ENCODE data around the gene DNALI1. TPM values are rescaled to one million over a fixed set of nuclear protein-coding genes. Genes with fewer than 3 reads are reported as not detected.

Gene DNALI1
- total RNA-seq, 4 donors from 2014 or later, result 0.26 to 13.9 (median 3.9) TPM

- peak; percentile 52 to 60 for DNase-seq
- Histone ChIP-seq H3K27ac (peak overlapping the region; percentile 81 to 87), H3K36me3 (no peaks in the 10 kb centered on the region), H3K4me3 (no peak overlapping the region), H3K9me3 (no peaks in the 10 kb centered on the region), H3K4me1 (peaks cover 6 to 18% of the 10 kb centered on the region in 2 donors), H3K27me3 (no peaks in the 10 kb centered on the region)
- intact Hi-C loops (cut with DNase I; ENCODE audit: low total_unique reads), result loop anchor here (5.0 kb wide), 1 partner anchor 71 kb away; no protein-coding TSS in a partner anchor
- TF ChIP-seq, protein P1, sequence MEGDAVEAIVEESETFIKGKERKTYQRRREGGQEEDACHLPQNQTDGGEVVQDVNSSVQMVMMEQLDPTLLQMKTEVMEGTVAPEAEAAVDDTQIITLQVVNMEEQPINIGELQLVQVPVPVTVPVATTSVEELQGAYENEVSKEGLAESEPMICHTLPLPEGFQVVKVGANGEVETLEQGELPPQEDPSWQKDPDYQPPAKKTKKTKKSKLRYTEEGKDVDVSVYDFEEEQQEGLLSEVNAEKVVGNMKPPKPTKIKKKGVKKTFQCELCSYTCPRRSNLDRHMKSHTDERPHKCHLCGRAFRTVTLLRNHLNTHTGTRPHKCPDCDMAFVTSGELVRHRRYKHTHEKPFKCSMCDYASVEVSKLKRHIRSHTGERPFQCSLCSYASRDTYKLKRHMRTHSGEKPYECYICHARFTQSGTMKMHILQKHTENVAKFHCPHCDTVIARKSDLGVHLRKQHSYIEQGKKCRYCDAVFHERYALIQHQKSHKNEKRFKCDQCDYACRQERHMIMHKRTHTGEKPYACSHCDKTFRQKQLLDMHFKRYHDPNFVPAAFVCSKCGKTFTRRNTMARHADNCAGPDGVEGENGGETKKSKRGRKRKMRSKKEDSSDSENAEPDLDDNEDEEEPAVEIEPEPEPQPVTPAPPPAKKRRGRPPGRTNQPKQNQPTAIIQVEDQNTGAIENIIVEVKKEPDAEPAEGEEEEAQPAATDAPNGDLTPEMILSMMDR (IDR thresholded peaks at IDR 0.05), result no peak
- TF ChIP-seq POLR2A (IDR thresholded peaks at IDR 0.05), result no peak
Measured at GRCh38 chr1:37606481-37607263, 49.9 kb downstream of the DNALI1 start.

DNA sequence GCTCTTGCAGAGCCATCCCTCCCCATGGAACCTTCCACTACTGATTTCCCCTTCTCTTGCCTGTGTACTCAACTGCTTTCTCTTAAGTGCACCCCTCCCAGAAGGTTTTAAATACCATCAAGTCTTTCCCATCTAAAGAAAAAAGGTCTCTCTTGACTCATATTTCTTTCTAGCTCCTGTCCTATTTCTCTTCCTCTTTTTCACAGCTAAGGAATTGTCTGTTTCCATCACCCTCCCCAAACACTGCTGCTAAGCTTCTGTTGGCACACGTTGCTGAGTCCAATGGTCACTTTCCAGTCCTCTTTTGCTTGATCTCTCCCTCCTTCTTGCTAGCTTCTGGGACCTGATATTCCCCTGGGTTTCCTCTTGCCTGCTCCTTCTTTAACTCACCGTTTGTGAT lies 52.3 kb downstream of the DNALI1 start:
- Histone ChIP-seq H3K36me3 (no peaks in the 10 kb centered on the region), H3K9me3 (no peaks in the 10 kb centered on the region), H3K27ac (no peak overlapping the region), H3K4me1 (peaks cover 6 to 18% of the 10 kb centered on the region in 2 donors), H3K4me3 (no peak overlapping the region), H3K27me3 (no peaks in the 10 kb centered on the region)
- intact Hi-C loops (cut with DNase I; ENCODE audit: low total_unique reads), result loop anchor here (5.0 kb wide), 1 partner anchor 68 kb away; no protein-coding TSS in a partner anchor
- TF ChIP-seq, protein P1 (IDR thresholded peaks at IDR 0.05), result no peak
- no peak for TF ChIP-seq POLR2A (IDR thresholded peaks at IDR 0.05)
- no peak for DNase-seq

- intact Hi-C loops (cut with DNase I; ENCODE audit: low total_unique reads), result loop anchor here (5.0 kb wide), 1 partner anchor 67 kb away; no protein-coding TSS in a partner anchor
- Histone ChIP-seq H3K27me3 (no peaks in the 10 kb centered on the region), H3K4me3 (no peak overlapping the region), H3K36me3 (no peaks in the 10 kb centered on the region), H3K9me3 (no peaks in the 10 kb centered on the region), H3K27ac (no peak overlapping the region), H3K4me1 (peaks cover 6 to 16% of the 10 kb centered on the region in 2 donors)
- TF ChIP-seq, protein P1 (IDR thresholded peaks at IDR 0.05), result no peak
- TF ChIP-seq POLR2A (IDR thresholded peaks at IDR 0.05), result no peak
- no peak for DNase-seq
Measured at GRCh38 chr1:37609994-37610393, 53.3 kb downstream of the DNALI1 start.

DNA sequence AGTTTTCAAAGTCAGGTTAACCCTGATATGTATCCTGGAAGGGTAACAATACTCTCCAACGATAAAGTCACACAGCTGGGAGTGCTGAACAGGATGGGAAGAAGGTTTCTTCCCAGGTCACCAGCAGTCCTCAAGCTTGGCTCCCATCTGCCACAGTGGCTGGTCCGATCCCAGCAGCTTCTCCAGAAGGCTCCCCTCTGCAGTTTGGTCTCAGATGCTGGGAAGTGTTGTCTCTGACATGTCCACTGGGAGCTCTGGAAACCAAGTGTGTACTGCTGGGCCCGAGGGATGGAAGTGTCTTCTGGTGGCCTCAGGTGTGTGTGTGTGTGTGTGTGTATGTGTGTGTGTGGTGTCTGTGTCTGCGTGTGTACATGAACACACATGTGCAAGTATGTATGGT lies 55.4 kb downstream of the DNALI1 start:
- H3K9me3 ChIP-seq, result no peaks in the 10 kb centered on the region
- H3K4me3 ChIP-seq, result no peak overlapping the region
- peak overlapping the region in 1 of 2 donors; percentile 23 for H3K27ac ChIP-seq
- DNase-seq, result no peak
- no peaks in the 10 kb centered on the region for H3K36me3 ChIP-seq
- no peaks in the 10 kb centered on the region for H3K27me3 ChIP-seq
- TF ChIP-seq POLR2A (IDR thresholded peaks at IDR 0.05), result no peak
- no peaks in the 10 kb centered on the region for H3K4me1 ChIP-seq
- intact Hi-C loops (cut with DNase I; ENCODE audit: low total_unique reads), result no loop called here

DNA sequence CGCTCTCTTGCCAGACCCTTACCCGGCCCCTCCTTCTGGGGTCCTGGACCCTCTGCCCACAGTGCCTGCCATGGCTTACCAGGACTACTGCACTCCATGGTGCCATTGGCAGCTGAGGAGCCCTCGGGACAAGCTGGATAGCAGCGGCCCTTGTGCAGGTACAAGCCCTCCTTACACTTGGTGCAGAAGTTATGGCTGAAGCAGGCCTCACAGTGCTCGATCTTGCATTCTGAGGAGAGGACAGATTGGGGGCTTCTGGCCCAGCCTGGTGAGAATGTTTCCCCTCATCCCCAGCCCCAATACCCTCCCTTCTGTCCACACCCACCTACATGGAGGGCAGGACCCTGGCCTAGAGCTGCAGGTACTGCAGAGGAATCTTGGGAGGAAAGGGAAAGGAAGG lies 57.4 kb downstream of the DNALI1 start:
- no peaks in the 10 kb centered on the region for H3K4me1 ChIP-seq
- H3K9me3 ChIP-seq, result no peaks in the 10 kb centered on the region
- H3K36me3 ChIP-seq, result no peaks in the 10 kb centered on the region
- no peaks in the 10 kb centered on the region for H3K27me3 ChIP-seq
- intact Hi-C loops (cut with DNase I; ENCODE audit: low total_unique reads), result no loop called here
- DNase-seq, result no peak
- H3K27ac ChIP-seq, result no peak overlapping the region
- no peak overlapping the region for H3K4me3 ChIP-seq
- no peak for TF ChIP-seq POLR2A (IDR thresholded peaks at IDR 0.05)
- TF ChIP-seq, protein P1 (IDR thresholded peaks at IDR 0.05), result no peak

All from uterus (tissue), 4 donors.